H1 (cell line): ENCODE results near the gene NT5C1B. TPM values are rescaled to one million over a fixed set of nuclear protein-coding genes. Genes with fewer than 3 reads are reported as not detected.

Experiments used
- CTCF ChIA-PET: fragments of 300-600 bp; sonication (Branson Sonifier 250); formaldehyde crosslinking; loops from one replicate; lab custom pipeline; 2021; ENCODE audit not compliant: partially characterized antibody; lab: Charles Lee
- POLR2A ChIA-PET: fragments of 300-600 bp; sonication (Branson Sonifier 250); formaldehyde crosslinking; loops from one replicate; lab custom pipeline; 2021; ENCODE audit warnings: inconsistent platforms; ENCODE audit not compliant: partially characterized antibody; lab: Charles Lee
- DNase-seq, 2 experiments: peaks; one replicate each; pipeline versions ENCODE4 v3.0.0 to v3.0.0-alpha.2; 2010 to 2022; ENCODE audit warnings: low spot score in 2 of 2, low read depth in 1 of 2, mixed read lengths in 1 of 2
- FAIRE-seq: peaks from 2 replicates; lab custom pipeline; 2011; peaks lifted over from hg19 to GRCh38; lab: Jason Lieb, UNC
- H2AFZ ChIP-seq: 2 replicates; pipeline ENCODE4 v1.8.1; 2012; ENCODE audit warnings: low read length, inconsistent platforms
- H2AK5ac ChIP-seq: 2 replicates; pipeline ENCODE4 v1.6.1; 2013; ENCODE audit warnings: low read depth, low read length
- H2BK120ac ChIP-seq: replicated peaks from 2 replicates; pipeline ENCODE3; 2013; ENCODE audit warnings: low read depth, low read length, inconsistent platforms
- H2BK12ac ChIP-seq: 2 replicates; pipeline ENCODE4 v1.6.1; 2013; ENCODE audit warnings: low read depth, low read length
- H2BK15ac ChIP-seq: 2 replicates; pipeline ENCODE4 v1.6.1; 2013; ENCODE audit warnings: low read length
- H2BK20ac ChIP-seq: 2 replicates; pipeline ENCODE4 v1.6.1; 2013; ENCODE audit warnings: low read length
- H2BK5ac ChIP-seq: 2 replicates; pipeline ENCODE4 v1.6.1; 2013; ENCODE audit warnings: low read depth, low read length
- H3K14ac ChIP-seq: 2 replicates; pipeline ENCODE4 v1.6.1; 2013; ENCODE audit warnings: inconsistent platforms; ENCODE audit not compliant: insufficient read length
- H3K18ac ChIP-seq: 2 replicates; pipeline ENCODE4 v1.6.1; 2013; ENCODE audit warnings: low read length; ENCODE audit errors: extremely low read depth
- H3K23ac ChIP-seq: 2 replicates; pipeline ENCODE4 v1.6.1; 2013; ENCODE audit warnings: inconsistent platforms; ENCODE audit not compliant: insufficient read length
- H3K23me2 ChIP-seq: 2 replicates; pipeline ENCODE4 v1.6.1; 2013; ENCODE audit warnings: low read depth, low read length
- H3K27ac ChIP-seq: 2 replicates; pipeline ENCODE4 v1.6.1; 2011; ENCODE audit warnings: low read depth, low read length, inconsistent platforms
- H3K27me3 ChIP-seq, 4 experiments: replicated peaks in 1 of 4; 1 replicate in 1 of 4; 2 replicates in 3 of 4; pipeline versions ENCODE4 v1.6.1 to v1.8.1; 2011 to 2013; ENCODE audit warnings: low read length in 3 of 4, mild to moderate bottlenecking in 3 of 4, inconsistent platforms in 2 of 4, mixed read lengths in 2 of 4, moderate library complexity in 1 of 4; ENCODE audit not compliant: control insufficient read depth in 3 of 4, insufficient read depth in 3 of 4; ENCODE audit errors: extremely low read depth in 1 of 4
- H3K36me3 ChIP-seq, 4 experiments: 2 replicates each; pipeline versions ENCODE4 v1.6.1 to v1.8.1; 2011 to 2013; ENCODE audit warnings: mild to moderate bottlenecking in 4 of 4, low read length in 3 of 4, moderate library complexity in 2 of 4, control low read depth in 1 of 4, inconsistent platforms in 1 of 4; ENCODE audit not compliant: insufficient read depth in 4 of 4, control insufficient read depth in 2 of 4
- H3K4ac ChIP-seq: replicated peaks from 2 replicates; pipeline ENCODE3; 2013; ENCODE audit warnings: low read length, low read depth, mixed read lengths, inconsistent platforms; ENCODE audit not compliant: insufficient read length
- H3K4me1 ChIP-seq, 4 experiments: replicated peaks in 1 of 4; 1 replicate in 1 of 4; 2 replicates in 3 of 4; pipeline versions ENCODE4 v1.6.1 to v1.8.1; 2011 to 2013; ENCODE audit warnings: low read length in 3 of 4, inconsistent platforms in 2 of 4, mixed read lengths in 1 of 4; ENCODE audit not compliant: insufficient read depth in 4 of 4, control insufficient read depth in 3 of 4
- H3K4me2 ChIP-seq, 2 experiments: 2 replicates each; pipeline versions ENCODE4 v1.6.1 to v1.8.1; 2011 to 2013; ENCODE audit warnings: low read depth in 2 of 2, low read length in 2 of 2, control low read depth in 1 of 2, inconsistent platforms in 1 of 2, mild to moderate bottlenecking in 1 of 2; ENCODE audit not compliant: insufficient read depth in 1 of 2
- H3K4me3 ChIP-seq, 4 experiments: fragments of 200-600, 300-600 bp in 1 of 4; sonication (generic), shearing (Covaris generic), sonication (Bioruptor Twin) in 1 of 4; 2 replicates each; pipeline versions ENCODE4 v1.5.1 to v1.8.1; 2011 to 2016; ENCODE audit warnings: low read length in 4 of 4, low read depth in 3 of 4, control low read depth in 2 of 4, inconsistent platforms in 2 of 4, mild to moderate bottlenecking in 2 of 4, mixed read lengths in 1 of 4, moderate library complexity in 1 of 4; ENCODE audit not compliant: insufficient read depth in 2 of 4; ENCODE audit errors: extremely low read depth in 1 of 4
- H3K56ac ChIP-seq: replicated peaks from 2 replicates; pipeline ENCODE3; 2013; ENCODE audit warnings: low read depth, mild to moderate bottlenecking, mixed read lengths, low read length, inconsistent platforms; ENCODE audit not compliant: insufficient read length
- H3K79me1 ChIP-seq: 2 replicates; pipeline ENCODE4 v1.6.1; 2013; ENCODE audit warnings: low read depth, low read length, control low read depth
- H3K79me2 ChIP-seq, 2 experiments: 2 replicates each; pipeline versions ENCODE4 v1.6.1 to v1.8.1; 2012 to 2013; ENCODE audit warnings: low read length in 2 of 2, mild to moderate bottlenecking in 2 of 2, inconsistent platforms in 1 of 2; ENCODE audit not compliant: insufficient read depth in 2 of 2, control insufficient read depth in 1 of 2
- H3K9ac ChIP-seq, 4 experiments: replicated peaks in 1 of 4; 1 replicate in 1 of 4; 2 replicates in 3 of 4; pipeline versions ENCODE4 v1.6.1 to v1.8.1; 2011 to 2013; ENCODE audit warnings: low read depth in 3 of 4, low read length in 3 of 4, control low read depth in 2 of 4, mild to moderate bottlenecking in 2 of 4, moderate library complexity in 2 of 4, inconsistent platforms in 1 of 4; ENCODE audit errors: extremely low read depth in 1 of 4
- H3K9me3 ChIP-seq, 2 experiments: 2 replicates each; pipeline versions ENCODE4 v1.6.1 to v1.8.1; 2012 to 2013; ENCODE audit warnings: mild to moderate bottlenecking in 2 of 2, moderate library complexity in 2 of 2, control low read depth in 1 of 2, inconsistent platforms in 1 of 2, low read depth in 1 of 2, low read length in 1 of 2, mixed read lengths in 1 of 2; ENCODE audit not compliant: insufficient read depth in 2 of 2
- H4K20me1 ChIP-seq, 2 experiments: replicated peaks in 1 of 2; 2 replicates each; pipeline versions ENCODE3 to v1.8.1; 2011 to 2013; ENCODE audit warnings: inconsistent platforms in 2 of 2, low read length in 2 of 2, mild to moderate bottlenecking in 1 of 2; ENCODE audit not compliant: insufficient read depth in 2 of 2, control insufficient read depth in 1 of 2
- H4K5ac ChIP-seq: 2 replicates; pipeline ENCODE4 v1.6.1; 2013; ENCODE audit warnings: low read length, low read depth, mixed read lengths, inconsistent platforms; ENCODE audit not compliant: insufficient read length
- H4K8ac ChIP-seq: 2 replicates; pipeline ENCODE4 v1.8.0; 2013; ENCODE audit warnings: mild to moderate bottlenecking, moderate library complexity, low read length, inconsistent platforms; ENCODE audit not compliant: insufficient read depth; ENCODE audit errors: extremely low read depth
- H4K91ac ChIP-seq: replicated peaks from 2 replicates; pipeline ENCODE3; 2013; ENCODE audit warnings: low read length, mixed read lengths, inconsistent platforms; ENCODE audit not compliant: insufficient read length
- BACH1 ChIP-seq: IDR thresholded peaks from 2 replicates; pipeline ENCODE4 v1.6.1; 2012; ENCODE audit warnings: low read length, improper control_type of control experiment
- CBX5 ChIP-seq: fragments of 300-800, 300-1000 bp; sonication (generic); IDR thresholded peaks from 2 replicates; pipeline ENCODE4 v1.7.1; 2016; ENCODE audit warnings: antibody characterized with exemption, low read length, low read depth
- E2F6 ChIP-seq: IDR thresholded peaks from 2 replicates; pipeline ENCODE4 v1.6.1; 2012; ENCODE audit warnings: inconsistent platforms
- KDM4A ChIP-seq: IDR thresholded peaks from one replicate; pipeline ENCODE4 v1.7.1; 2012; ENCODE audit warnings: low read depth, mild to moderate bottlenecking, moderate library complexity, low read length, inconsistent platforms; ENCODE audit not compliant: severe bottlenecking
- RFX5 ChIP-seq: IDR thresholded peaks from 2 replicates; pipeline ENCODE4 v1.6.1; 2011; ENCODE audit warnings: low read depth, low read length, improper control_type of control experiment, borderline replicate concordance
- SIN3A ChIP-seq, 2 experiments: IDR thresholded peaks in 1 of 2; conservative IDR thresholded peaks in 1 of 2; 2 replicates each; pipeline ENCODE4 v1.6.1; 2011 to 2012; ENCODE audit warnings: low read length in 2 of 2, improper control_type of control experiment in 1 of 2, low read depth in 1 of 2, mild to moderate bottlenecking in 1 of 2
- SP2 ChIP-seq: IDR thresholded peaks from 2 replicates; pipeline ENCODE4 v1.6.1; 2012; ENCODE audit warnings: mild to moderate bottlenecking, low read length, inconsistent platforms
- SP4 ChIP-seq: IDR thresholded peaks from 2 replicates; pipeline ENCODE4 v1.6.1; 2012; ENCODE audit warnings: low read length, inconsistent platforms
- YY1 ChIP-seq: IDR thresholded peaks from 2 replicates; pipeline ENCODE4 v1.6.1; 2011; ENCODE audit warnings: low read depth, mild to moderate bottlenecking, low read length
- WGBS, 2 experiments: shearing (Covaris generic) in 1 of 2; methylation state at CpG; one replicate each; pipeline versions ENCODE4 v1.1.6 to v1.1.7; 2013 to 2015; ENCODE audit warnings: low lambda C conversion rate in 2 of 2, mixed read lengths in 2 of 2, inconsistent platforms in 1 of 2, low coverage in 1 of 2, missing lambda C conversion rate in 1 of 2; ENCODE audit not compliant: insufficient replicate concordance in 2 of 2, insufficient coverage in 1 of 2, insufficient read length in 1 of 2; ENCODE audit errors: extremely low coverage in 1 of 2, missing lambda C conversion rate in 1 of 2; 5-methylcytosine and 5-hydroxymethylcytosine counted together
- polyA plus RNA-seq, 7 experiments: library from polyadenylated mRNA; depleted of rRNA in 3 of 7; stranded (reverse) in 5 of 7; unstranded in 2 of 7; fragments of >200 nt in 5 of 7; fragments of 200-250 nt in 2 of 7; gene quantifications; 1 replicate in 5 of 7; 2 replicates in 1 of 7; 4 replicates in 1 of 7; pipeline versions ENCODE4 v1.2.1 to v1.2.3, GENCODE V29; 2011 to 2013; ENCODE audit warnings: missing spikeins in 2 of 7, mixed read lengths in 2 of 7
- total RNA-seq: library from RNA; stranded (reverse); fragmentation: NEBNext Ultra II Directional; extraction: Animal tissue kit (Norgen Biotek cat#: 25700); gene quantifications from 2 replicates; pipeline ENCODE4 v1.2.1, GENCODE V29; 2021
- TF ChIP-seq, protein P1 (sequence below): IDR thresholded peaks from 2 replicates; pipeline ENCODE4 v1.6.1; 2011; ENCODE audit warnings: low read length, improper control_type of control experiment
- TF ChIP-seq, protein P2 (sequence below): IDR thresholded peaks from 2 replicates; pipeline ENCODE4 v1.6.1; 2012; ENCODE audit warnings: inconsistent platforms

NT5C1B gene
- total and polyA plus RNA-seq, 2 of the 8 experiments (the other 6 are each of a cell fraction or from before 2014, with no cell fraction given), result not detected

GRCh38 chr2:18559531-18560030 is 29.8 kb downstream of the NT5C1B start:
- no peak overlapping the region for H2AFZ ChIP-seq
- no peak for TF ChIP-seq BACH1
- TF ChIP-seq, protein P1, sequence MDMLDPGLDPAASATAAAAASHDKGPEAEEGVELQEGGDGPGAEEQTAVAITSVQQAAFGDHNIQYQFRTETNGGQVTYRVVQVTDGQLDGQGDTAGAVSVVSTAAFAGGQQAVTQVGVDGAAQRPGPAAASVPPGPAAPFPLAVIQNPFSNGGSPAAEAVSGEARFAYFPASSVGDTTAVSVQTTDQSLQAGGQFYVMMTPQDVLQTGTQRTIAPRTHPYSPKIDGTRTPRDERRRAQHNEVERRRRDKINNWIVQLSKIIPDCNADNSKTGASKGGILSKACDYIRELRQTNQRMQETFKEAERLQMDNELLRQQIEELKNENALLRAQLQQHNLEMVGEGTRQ, result no peak
- no peak for TF ChIP-seq SP2
- TF ChIP-seq YY1, result no peak
- no peak for TF ChIP-seq SP4
- no peak for TF ChIP-seq KDM4A
- TF ChIP-seq SIN3A (conservative IDR thresholded peaks at IDR 0.05 in 1 of 2, IDR thresholded peaks at IDR 0.05 in 1 of 2; ENCODE audit: low read depth in 1 of 2, low read length in 2 of 2), result no peak
- TF ChIP-seq CBX5, result no peak
- no peak for TF ChIP-seq RFX5
- no peak for TF ChIP-seq E2F6
- TF ChIP-seq, protein P2, sequence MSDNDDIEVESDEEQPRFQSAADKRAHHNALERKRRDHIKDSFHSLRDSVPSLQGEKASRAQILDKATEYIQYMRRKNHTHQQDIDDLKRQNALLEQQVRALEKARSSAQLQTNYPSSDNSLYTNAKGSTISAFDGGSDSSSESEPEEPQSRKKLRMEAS, result no peak

More at GRCh38 chr2:18559531-18560030, 29.8 kb downstream of the NT5C1B start:
- H3K4me1 ChIP-seq, result peaks cover 0 to 10% (median 3%) of the 10 kb centered on the region in 4 experiments; a peak in 4 of 7 replicates
- no peak for DNase-seq
- H2AK5ac ChIP-seq, result no peak overlapping the region
- H2BK5ac ChIP-seq, result no peak overlapping the region
- no peak overlapping the region for H3K18ac ChIP-seq
- peak overlapping the region; percentile 77 to 88 (median 80) for H3K4me3 ChIP-seq
- no peak overlapping the region for H2BK20ac ChIP-seq
- 16% methylated on average over 10 of the region's 11 CpGs; no CpG with 5 or more reads in 1 of the 2 experiments for WGBS, 2 experiments
- no peak overlapping the region for H4K5ac ChIP-seq
- CTCF ChIA-PET, result interaction anchor here (1.0 to 3.0 kb wide), 4 partner anchors 39 to 172 kb away, joined by 3 to 17 read pairs (median 4); no protein-coding TSS in a partner anchor
- 0 out of 2 replicates have a peak, but pooled peaks cover 5% of the 10 kb centered on the region for H3K23me2 ChIP-seq
- no peak for FAIRE-seq
- peak overlapping the region; percentile 82; the same call in 1 of the 2 replicates for H3K27ac ChIP-seq
- no peak overlapping the region for H3K14ac ChIP-seq
- H2BK15ac ChIP-seq, result no peak overlapping the region
- H3K9ac ChIP-seq, result peak overlapping the region; percentile 59 to 85 (median 76)
- no peak overlapping the region for H3K4ac ChIP-seq
- no peak overlapping the region for H3K23ac ChIP-seq
- H3K4me2 ChIP-seq, result peak overlapping the region; percentile 78 to 82
- H3K27me3 ChIP-seq, result no peaks in the 10 kb centered on the region
- H3K79me2 ChIP-seq, result peaks cover 0 to 35% of the 10 kb centered on the region in 2 experiments; a peak in 3 of 4 replicates
- H3K56ac ChIP-seq, result no peak overlapping the region
- peaks cover 5% of the 10 kb centered on the region in 2 experiments for H4K20me1 ChIP-seq
- H2BK120ac ChIP-seq, result no peak overlapping the region
- no peak overlapping the region for H4K8ac ChIP-seq
- POLR2A ChIA-PET, result interaction anchor here (1.1 to 3.0 kb wide), 3 partner anchors 11 to 1016 kb away, joined by 3 to 10 read pairs (median 5); no protein-coding TSS in a partner anchor
- H3K36me3 ChIP-seq, result peaks cover 6 to 9% (median 8%) of the 10 kb centered on the region in 4 experiments; a peak in 7 of 8 replicates
- no peak overlapping the region for H2BK12ac ChIP-seq
- H3K9me3 ChIP-seq, result no peaks in the 10 kb centered on the region
- peaks cover 4% of the 10 kb centered on the region for H3K79me1 ChIP-seq
- no peak overlapping the region for H4K91ac ChIP-seq
